GM21367 (cell line): ENCODE results near the gene BGN.

ENCODE experiments used
- ATAC-seq: cut with Tn5 transposase; IDR thresholded peaks from one replicate; pipeline ENCODE4 v1.9.1; 2021; ENCODE audit not compliant: unreplicated experiment

The BGN gene

GRCh38 chrX:153524234-153524633, 29.5 kb downstream of the BGN start:
- no peak for ATAC-seq

- no peak for ATAC-seq
Measured at GRCh38 chrX:153525451-153525850, 30.7 kb downstream of the BGN start.

- no peak for ATAC-seq
Measured at GRCh38 chrX:153526042-153526441, 31.3 kb downstream of the BGN start.

- ATAC-seq = no peak
Measured at GRCh38 chrX:153526801-153527200, 32.0 kb downstream of the BGN start.

GRCh38 chrX:153527208-153527607, 32.4 kb downstream of the BGN start:
- no peak for ATAC-seq

DNA sequence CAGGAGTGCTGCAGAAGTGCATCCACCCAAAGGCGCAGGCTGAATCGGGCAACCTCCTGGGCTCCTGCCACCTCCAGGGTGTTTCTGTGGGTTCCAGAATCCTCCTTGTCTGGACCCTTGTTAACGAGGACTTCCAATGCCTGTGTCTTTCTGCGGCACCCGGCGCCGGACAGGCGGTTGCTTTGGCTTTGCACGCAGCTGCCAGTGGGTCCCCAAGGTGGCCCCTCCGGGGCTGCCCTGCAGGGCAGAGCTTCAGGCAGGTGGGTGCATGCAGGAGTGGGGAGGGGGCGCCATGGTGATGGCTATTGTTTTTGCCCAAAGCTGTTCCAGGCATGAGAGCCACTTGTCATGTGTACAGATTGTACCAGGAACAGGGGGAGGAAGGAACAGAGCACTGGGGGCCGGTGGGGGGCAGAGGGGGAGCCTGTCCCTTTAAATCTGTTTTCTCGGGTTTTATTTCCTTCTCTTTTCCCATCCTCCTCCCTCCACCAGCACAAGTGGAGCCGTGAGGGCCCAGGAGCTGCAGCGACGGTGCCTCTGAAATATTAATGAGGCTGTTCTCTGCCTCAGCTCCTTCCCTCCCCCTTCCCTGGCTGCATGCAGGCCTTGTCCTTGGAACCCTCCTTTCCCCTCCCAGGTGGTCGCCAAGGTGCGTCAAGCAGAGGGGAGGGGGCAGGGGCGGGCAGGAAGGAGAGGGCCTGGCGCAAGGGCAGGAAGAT, 35.8 kb downstream of the BGN start:
- no peak for ATAC-seq

- ATAC-seq = no peak
Measured at GRCh38 chrX:153533091-153533490, 38.3 kb downstream of the BGN start.

DNA sequence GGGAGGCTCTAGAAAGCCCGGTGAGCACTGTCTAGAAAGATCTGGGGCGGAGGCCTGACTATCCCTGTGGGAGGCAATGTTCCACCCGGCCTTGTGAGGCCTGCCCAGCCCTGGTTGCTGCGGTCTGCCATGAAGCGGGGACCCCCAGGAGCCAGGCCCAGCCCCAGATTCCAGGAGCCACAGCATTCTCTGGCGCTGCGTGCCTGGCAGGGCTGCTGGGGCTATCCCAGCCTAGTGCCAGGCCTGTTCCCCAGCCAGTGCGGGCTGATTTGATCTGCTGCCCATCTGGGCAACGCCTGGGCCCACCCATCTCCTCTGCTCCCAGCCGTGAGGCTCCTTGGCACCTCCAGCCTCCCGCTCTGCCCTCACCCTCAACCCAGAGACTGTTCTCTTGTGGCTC, 42.3 kb downstream of the BGN start:
- ATAC-seq = no peak

GRCh38 chrX:153537526-153538295, 42.9 kb downstream of the BGN start:
- ATAC-seq = no peak

- no peak for ATAC-seq
Measured at GRCh38 chrX:153538424-153538823, 43.6 kb downstream of the BGN start.

GRCh38 chrX:153539171-153539978, 44.6 kb downstream of the BGN start:
- peak; percentile 62 for ATAC-seq

DNA sequence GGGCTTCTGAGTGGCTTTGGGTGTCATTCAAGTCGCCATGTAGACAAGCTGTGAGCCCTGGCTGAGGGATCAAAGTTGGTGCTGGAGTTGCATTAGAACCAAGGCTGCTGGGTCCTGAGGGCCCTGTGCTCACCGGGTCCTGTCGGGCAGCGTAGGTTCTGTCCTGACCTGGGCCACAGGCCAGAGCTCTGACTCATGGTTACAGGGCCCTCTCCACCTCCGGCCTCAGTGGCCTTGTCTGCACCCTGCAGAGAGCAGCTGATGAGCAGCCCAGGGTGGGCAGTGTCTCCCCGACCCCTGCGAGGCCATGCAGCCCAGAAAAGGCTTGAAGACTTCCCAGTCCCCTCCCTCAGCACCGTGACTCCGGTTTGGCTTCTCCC, 45.2 kb downstream of the BGN start:
- ATAC-seq = no peak

- no peak for ATAC-seq
Measured at GRCh38 chrX:153544727-153545126, 49.9 kb downstream of the BGN start.

DNA sequence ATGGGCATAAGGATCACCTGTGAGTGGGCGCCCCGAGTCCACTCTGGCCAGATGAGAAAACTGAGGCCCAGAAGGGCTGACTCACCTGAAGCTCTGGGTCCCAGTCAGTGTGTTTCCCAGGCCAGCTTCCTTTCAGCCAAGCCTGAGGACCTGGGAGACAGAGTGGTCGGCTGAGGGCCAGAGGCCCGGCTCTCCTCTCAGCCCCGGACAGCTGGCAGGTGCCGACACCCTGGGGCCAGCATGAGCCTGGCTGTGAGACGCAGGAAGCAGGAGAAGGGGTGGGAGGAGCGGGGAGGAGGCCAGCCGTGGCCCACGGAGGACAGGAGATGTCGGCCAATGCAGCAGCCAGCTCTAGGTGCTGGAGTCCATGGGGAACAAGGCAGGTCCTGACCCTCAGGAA, 51.6 kb downstream of the BGN start:
- ATAC-seq = no peak

- no peak for ATAC-seq
Measured at GRCh38 chrX:153547195-153547594, 52.4 kb downstream of the BGN start.

- ATAC-seq = no peak
Measured at GRCh38 chrX:153549231-153549630, 54.5 kb downstream of the BGN start.

DNA sequence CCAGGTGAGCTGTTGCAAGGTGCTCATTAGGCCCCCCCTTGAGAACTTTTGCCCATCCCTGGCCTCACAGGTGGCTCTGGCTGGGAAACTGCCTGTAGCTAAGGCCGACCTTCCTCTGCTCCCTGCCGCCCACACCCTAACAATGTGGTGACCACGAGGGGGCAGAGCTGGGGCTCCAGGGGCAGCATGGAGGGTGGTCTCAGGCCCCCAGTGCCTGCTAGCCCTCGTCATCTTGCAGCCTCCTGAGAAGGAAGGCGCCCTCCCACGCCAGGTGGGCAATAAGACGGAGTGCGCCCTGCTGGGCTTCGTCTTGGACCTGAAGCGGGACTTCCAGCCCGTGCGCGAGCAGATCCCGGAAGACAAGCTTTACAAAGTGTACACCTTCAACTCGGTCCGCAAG, 55.0 kb downstream of the BGN start:
- ATAC-seq = no peak

- ATAC-seq = no peak
Measured at GRCh38 chrX:153551135-153551534, 56.4 kb downstream of the BGN start.

DNA sequence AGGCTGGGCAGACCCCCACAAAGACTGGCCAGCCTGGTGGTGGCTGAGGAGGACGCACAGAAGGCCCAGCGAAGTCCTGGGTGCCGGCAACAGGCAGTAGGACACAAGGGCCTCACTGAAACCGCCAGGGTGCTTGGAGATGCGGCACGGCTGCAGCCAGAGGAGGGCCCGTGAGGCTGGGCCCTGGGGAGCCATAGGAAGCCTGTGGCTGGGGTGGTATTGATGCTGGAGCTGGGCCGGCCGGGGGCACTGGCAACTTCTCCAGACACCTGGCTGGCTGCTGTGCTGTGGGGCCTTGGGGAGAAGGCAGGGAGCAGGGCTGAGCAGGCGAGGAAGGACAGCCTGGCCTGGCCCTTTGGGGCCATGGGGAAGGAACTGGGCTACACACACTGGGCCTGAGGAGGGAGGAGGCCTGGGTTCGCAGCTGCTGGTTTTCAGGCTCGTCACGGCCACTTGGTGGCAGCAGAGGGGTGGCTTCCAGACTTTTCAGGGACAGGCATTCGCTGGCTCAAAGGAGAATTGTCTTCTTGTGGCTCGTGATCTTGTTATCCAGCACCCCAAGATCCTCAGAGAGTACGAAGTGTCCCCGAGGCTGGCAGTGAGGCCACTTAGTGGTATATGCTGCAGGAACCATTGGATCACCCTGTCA, 59.9 kb downstream of the BGN start:
- no peak for ATAC-seq

DNA sequence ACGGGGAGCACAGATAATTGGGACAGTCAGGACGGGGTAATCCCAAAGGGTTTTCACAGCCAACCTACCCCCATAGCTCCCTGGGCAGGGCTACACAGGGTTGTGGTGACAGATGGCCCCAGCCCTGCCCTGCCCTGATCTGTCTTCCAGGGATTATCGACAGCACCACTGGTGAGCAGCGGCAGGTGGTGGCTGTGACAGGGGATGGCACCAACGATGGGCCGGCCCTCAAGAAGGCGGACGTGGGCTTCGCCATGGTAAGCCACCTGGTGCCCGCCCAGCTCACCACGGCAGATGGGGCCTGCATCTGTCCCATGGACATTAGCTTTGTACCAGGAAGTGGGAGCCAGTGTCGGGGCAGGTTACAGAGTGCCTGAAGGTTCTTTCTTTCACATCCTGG, 62.0 kb downstream of the BGN start:
- ATAC-seq = no peak

GRCh38 chrX:153557618-153558355, 63.0 kb downstream of the BGN start:
- no peak for ATAC-seq
